Activated T-cell treated with anti-CD3 and anti-CD28 coated beads for 48 hours (primary cell): Measurements from ENCODE around the gene LOXL3.
A peak's percentile ranks its signal among the peaks of the same experiment; 100 is the strongest.
"Not testable (repeated sequence)": the region's sequence is repeated elsewhere in the genome, so short reads cannot be mapped to it uniquely, and the experiment has no call there.

ENCODE experiments used
- DNase-seq: peaks from one replicate; pipeline ENCODE4 v3.0.0-alpha.2; 2020; ENCODE audit warnings: low read depth

Gene LOXL3

DNA sequence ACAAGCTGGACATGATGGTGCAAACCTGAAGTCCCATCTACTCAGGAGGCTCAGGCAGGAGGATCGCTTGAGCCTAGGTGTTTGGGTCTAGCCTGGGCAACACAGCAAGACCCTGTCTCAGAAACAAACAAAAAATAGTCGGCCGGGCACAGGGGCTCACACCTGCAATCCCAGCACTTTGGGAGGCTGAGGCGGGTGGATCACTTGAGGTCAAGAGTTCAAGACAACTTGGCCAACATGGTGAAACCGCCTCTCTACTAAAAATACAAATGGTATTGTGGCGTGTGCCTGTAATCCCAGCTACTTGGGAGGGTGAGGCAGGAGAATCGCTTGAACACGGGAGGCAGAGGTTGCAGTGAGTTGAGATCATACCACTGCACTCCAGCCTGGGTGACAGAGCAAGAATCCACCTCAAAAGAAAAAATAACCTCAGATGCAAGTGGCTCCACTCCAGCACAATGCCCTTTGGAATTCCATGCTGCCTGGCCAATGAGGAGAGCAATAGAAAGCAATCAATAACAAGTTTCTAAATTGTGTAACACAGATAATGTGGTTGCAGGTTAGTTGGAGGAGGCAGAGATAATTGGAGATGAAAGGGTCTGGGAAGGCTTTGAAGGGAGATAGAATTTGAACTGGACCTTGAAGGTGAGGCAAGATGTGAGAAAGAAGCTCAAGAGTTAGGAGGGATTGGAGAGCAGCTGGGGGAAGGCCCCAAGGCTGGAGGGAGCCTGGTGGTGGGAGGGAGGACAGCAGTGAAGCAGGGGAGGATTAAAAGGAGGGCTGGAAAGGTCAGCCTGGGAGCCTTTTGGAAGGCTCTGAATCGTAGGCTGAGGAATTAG, 64.9 kb downstream of the LOXL3 start:
- no peak for DNase-seq

DNA sequence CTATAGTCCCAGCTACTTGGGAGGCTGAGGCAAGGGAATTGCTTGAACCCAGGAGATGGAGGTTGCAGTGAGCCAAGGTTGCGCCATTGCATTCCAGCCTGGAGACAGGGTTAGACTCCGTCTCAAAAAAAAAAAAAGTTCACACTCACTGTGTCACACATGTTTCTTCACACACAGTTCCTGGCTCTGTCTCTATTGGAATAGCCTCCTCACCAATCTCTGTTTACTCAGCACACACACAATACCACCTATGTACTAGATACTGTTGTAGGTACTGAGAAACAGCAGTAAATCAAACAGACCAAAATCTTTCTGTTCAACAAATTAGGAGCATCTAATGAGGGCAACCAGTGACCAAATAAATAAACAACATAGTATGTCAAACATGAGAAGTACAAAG, 67.6 kb downstream of the LOXL3 start:
- no peak for DNase-seq

DNA sequence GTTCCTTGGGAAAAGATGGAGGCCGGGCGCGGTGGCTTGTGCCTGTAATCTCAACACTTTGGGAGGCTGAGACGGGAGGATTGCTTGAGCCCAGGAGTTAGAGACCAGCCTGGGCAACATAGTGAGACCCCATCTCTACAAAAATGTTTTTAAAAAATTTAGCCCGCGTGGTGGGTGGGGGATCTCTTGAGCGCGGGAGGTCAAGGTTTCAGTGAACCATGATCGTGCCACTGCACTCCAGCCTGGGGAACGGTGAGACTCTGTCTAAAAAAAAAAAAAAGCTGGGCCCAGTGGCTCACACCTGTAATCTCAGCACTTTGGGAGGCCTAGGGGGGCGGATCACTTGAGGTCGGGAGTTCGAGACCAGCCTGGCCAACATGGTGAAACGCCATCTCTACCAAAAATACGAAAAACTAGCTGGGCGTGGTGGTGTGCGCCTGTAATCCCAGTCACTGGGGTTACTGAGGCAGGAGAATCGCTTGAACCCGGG, 70.0 kb downstream of the LOXL3 start:
- not testable (repeated sequence) for DNase-seq

DNA sequence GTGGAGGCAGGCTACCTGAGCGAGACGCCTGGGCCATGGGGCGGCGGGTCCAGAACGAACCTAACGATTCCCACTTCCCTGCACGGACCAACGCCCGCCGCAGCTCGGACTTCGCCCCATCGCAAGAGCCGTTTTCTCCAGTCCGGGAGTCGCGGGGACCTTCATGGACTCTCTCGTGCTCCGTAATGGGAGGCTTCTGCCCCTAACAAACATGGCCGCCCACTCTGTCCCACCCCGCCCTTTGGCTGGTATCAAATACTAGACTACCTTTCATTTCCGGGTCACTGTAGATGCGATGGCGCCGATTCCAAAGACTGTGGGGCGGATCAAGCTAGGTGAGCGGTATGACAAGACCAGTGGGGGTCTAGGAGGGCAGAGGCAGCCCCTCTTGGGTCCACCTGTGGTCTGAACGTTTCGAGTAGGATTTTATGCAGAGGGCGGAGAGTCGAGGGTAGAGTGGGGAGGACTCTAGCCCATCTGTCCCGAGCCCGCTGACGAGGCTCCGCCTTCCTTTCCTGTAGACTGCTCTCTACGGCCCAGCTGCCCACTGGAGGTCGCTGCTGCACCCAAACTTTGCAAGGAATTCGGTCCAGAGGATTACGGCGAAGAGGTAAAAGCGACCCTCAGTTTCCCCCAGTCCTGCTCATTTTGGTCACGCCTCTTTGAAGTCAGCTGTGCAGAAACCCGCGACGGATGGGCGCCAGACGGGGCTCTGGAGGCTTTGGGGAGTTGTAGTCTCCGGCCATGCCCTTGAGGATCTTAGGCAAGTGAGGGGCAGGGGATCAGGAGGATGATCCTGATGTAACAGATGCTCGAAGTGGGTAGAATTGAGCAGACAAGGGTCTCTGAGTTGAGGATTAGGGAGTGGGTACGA, 70.7 kb downstream of the LOXL3 start, which contains the start of the genes CCDC142 and TTC31:
TSS of gene CCDC142 (minus strand) at position 198 of the 874 bp plus-strand sequence. CDS start at position 37, 161 bp downstream.
TSS of gene TTC31 (plus strand) at position 281 of the 874 bp plus-strand sequence. CDS start at position 296, 15 bp downstream.
- peak; percentile 87 for DNase-seq
